ENCODE measurements around the gene MAN2A1.
"Not testable (repeated sequence)": the region's sequence is repeated elsewhere in the genome, so short reads cannot be mapped to it uniquely, and the experiment has no call there.

Gene MAN2A1

GRCh38 chr5:109756543-109757185, 66.9 kb downstream of the MAN2A1 start:
- DNase-seq (ENCODE audit: low read depth) = no peak

- DNase-seq (ENCODE audit: low read depth) = no peak
Observed at GRCh38 chr5:109757490-109757889, 67.8 kb downstream of the MAN2A1 start.

GRCh38 chr5:109759306-109759705, 69.6 kb downstream of the MAN2A1 start:
- no peak for DNase-seq (ENCODE audit: low read depth)

- not testable (repeated sequence) for DNase-seq (ENCODE audit: low read depth)
Observed at GRCh38 chr5:109760130-109760529, 70.4 kb downstream of the MAN2A1 start.

- DNase-seq (ENCODE audit: low read depth) = no peak
Observed at GRCh38 chr5:109762821-109763220, 73.1 kb downstream of the MAN2A1 start.

GRCh38 chr5:109767184-109767995, 77.7 kb downstream of the MAN2A1 start:
- DNase-seq (ENCODE audit: low read depth) = no peak

GRCh38 chr5:109767997-109768396, 78.3 kb downstream of the MAN2A1 start:
- no peak for DNase-seq (ENCODE audit: low read depth)

GRCh38 chr5:109769597-109770291, 80.0 kb downstream of the MAN2A1 start:
- no peak for DNase-seq (ENCODE audit: low read depth)

- DNase-seq (ENCODE audit: low read depth) = no peak
Observed at GRCh38 chr5:109775130-109775529, 85.4 kb downstream of the MAN2A1 start.

GRCh38 chr5:109779036-109779735, 89.5 kb downstream of the MAN2A1 start:
- DNase-seq (ENCODE audit: low read depth) = no peak

- DNase-seq (ENCODE audit: low read depth) = no peak
Observed at GRCh38 chr5:109784687-109785086, 95.0 kb downstream of the MAN2A1 start.

GRCh38 chr5:109786206-109786855, 96.6 kb downstream of the MAN2A1 start:
- DNase-seq (ENCODE audit: low read depth) = no peak

- no peak for DNase-seq (ENCODE audit: low read depth)
Observed at GRCh38 chr5:109788596-109788995, 98.9 kb downstream of the MAN2A1 start.

GRCh38 chr5:109792613-109793012, 102.9 kb downstream of the MAN2A1 start:
- no peak for DNase-seq (ENCODE audit: low read depth)

GRCh38 chr5:109803854-109804253, 114.1 kb downstream of the MAN2A1 start:
- no peak for DNase-seq (ENCODE audit: low read depth)

GRCh38 chr5:109805472-109805871, 115.7 kb downstream of the MAN2A1 start:
- DNase-seq (ENCODE audit: low read depth) = no peak

GRCh38 chr5:109805883-109806282, 116.2 kb downstream of the MAN2A1 start:
- no peak for DNase-seq (ENCODE audit: low read depth)

- no peak for DNase-seq (ENCODE audit: low read depth)
Observed at GRCh38 chr5:109812698-109813097, 123.0 kb downstream of the MAN2A1 start.

- DNase-seq (ENCODE audit: low read depth) = no peak
Observed at GRCh38 chr5:109816732-109817131, 127.0 kb downstream of the MAN2A1 start.

- DNase-seq (ENCODE audit: low read depth) = no peak
Observed at GRCh38 chr5:109819878-109820277, 130.2 kb downstream of the MAN2A1 start.

GRCh38 chr5:109823597-109823996, 133.9 kb downstream of the MAN2A1 start:
- no peak for DNase-seq (ENCODE audit: low read depth)

GRCh38 chr5:109825450-109825849, 135.7 kb downstream of the MAN2A1 start:
- no peak for DNase-seq (ENCODE audit: low read depth)
